RPMI8226 (cell line): ENCODE data around the gene MED25.

ENCODE experiments used
- DNase-seq: peaks from one replicate; pipeline ENCODE4 v3.0.0-alpha.2; 2015

MED25 gene

GRCh38 chr19:49847731-49848696 is 29.9 kb downstream of the MED25 start:
- peak; percentile 47 for DNase-seq

GRCh38 chr19:49848938-49849337 is 30.8 kb downstream of the MED25 start:
- DNase-seq = no peak

- no peak for DNase-seq
These were observed 31.5 kb downstream of the MED25 start for GRCh38 chr19:49849433-49850220.

GRCh38 chr19:49850221-49850486 is 32.1 kb downstream of the MED25 start:
- DNase-seq = no peak

- peak; percentile 94 for DNase-seq
These were observed 32.6 kb downstream of the MED25 start, which contains the start of gene PTOV1 for GRCh38 chr19:49850487-49851342. Gene PTOV1, plus strand, starts transcription at chr19:49851159.

- peak; percentile 40 for DNase-seq
These were observed 33.6 kb downstream of the MED25 start for GRCh38 chr19:49851456-49852259.

GRCh38 chr19:49852631-49853126 is 34.6 kb downstream of the MED25 start:
- no peak for DNase-seq

- DNase-seq = no peak
These were observed 35.8 kb downstream of the MED25 start for GRCh38 chr19:49853852-49854377.

- DNase-seq = no peak
These were observed 36.5 kb downstream of the MED25 start for GRCh38 chr19:49854378-49855263.

- DNase-seq = no peak
These were observed 37.2 kb downstream of the MED25 start for GRCh38 chr19:49855277-49855675.

GRCh38 chr19:49855676-49856573 is 37.8 kb downstream of the MED25 start:
- DNase-seq = no peak

GRCh38 chr19:49856574-49857021 is 38.5 kb downstream of the MED25 start:
- DNase-seq = no peak

- DNase-seq = no peak
These were observed 39.2 kb downstream of the MED25 start for GRCh38 chr19:49857061-49857837.

GRCh38 chr19:49857838-49858087 is 39.7 kb downstream of the MED25 start:
- DNase-seq = no peak

- no peak for DNase-seq
These were observed 40.2 kb downstream of the MED25 start for GRCh38 chr19:49858088-49858985.

- no peak for DNase-seq
These were observed 41.7 kb downstream of the MED25 start for GRCh38 chr19:49859682-49860335.
